Naive thymus-derived CD4-positive, alpha-beta T cell (primary cell): Measurements from ENCODE around the gene IGIP. TPM values are rescaled to one million over a fixed set of nuclear protein-coding genes. Genes with fewer than 3 reads are reported as not detected.
A peak's percentile ranks its signal among the peaks of the same experiment; 100 is the strongest.

Experiments
- ATAC-seq: fragments of 150-1000 bp; cut with Tn5 transposase; 2 replicates; pipeline ENCODE4 v1.10.0; 2021; ENCODE audit warnings: mild to moderate bottlenecking, moderate library complexity
- CTCF ChIA-PET: fragments of 350-600 bp; sonication (Branson Sonifier 250); formaldehyde crosslinking; loops from one replicate; lab custom pipeline; 2021; ENCODE audit warnings: antibody characterized with exemption; lab: Charles Lee
- POLR2A ChIA-PET: fragments of 350-600 bp; sonication (Branson Sonifier 250); formaldehyde crosslinking; loops from one replicate; lab custom pipeline; 2021; ENCODE audit warnings: antibody characterized with exemption, inconsistent platforms; lab: Charles Lee
- DNase-seq, 9 donors: peaks; one replicate each; pipeline versions ENCODE4 v3.0.0 to v3.0.0-alpha.2; 2020 to 2022; ENCODE audit warnings: mixed read lengths in 1 of 9
- H3K27ac ChIP-seq: one replicate; pipeline ENCODE4 v1.7.0; 2013; ENCODE audit warnings: mild to moderate bottlenecking, low read depth, low read length, moderate library complexity
- H3K27me3 ChIP-seq, 2 donors: one replicate each; pipeline ENCODE4 v1.7.0; 2013; ENCODE audit warnings: low read length in 2 of 2, mild to moderate bottlenecking in 2 of 2, moderate library complexity in 2 of 2; ENCODE audit not compliant: control insufficient read depth in 2 of 2, insufficient read depth in 2 of 2
- H3K36me3 ChIP-seq, 3 experiments: 1 replicate in 2 of 3; 2 replicates in 1 of 3; pipeline ENCODE4 v1.7.0; 2013; ENCODE audit warnings: low read length in 3 of 3, mild to moderate bottlenecking in 3 of 3, moderate library complexity in 1 of 3; ENCODE audit not compliant: insufficient read depth in 3 of 3, control insufficient read depth in 2 of 3
- H3K4me1 ChIP-seq, 2 donors: one replicate each; pipeline ENCODE4 v1.7.0; 2013; ENCODE audit warnings: low read length in 2 of 2, mild to moderate bottlenecking in 2 of 2, moderate library complexity in 1 of 2; ENCODE audit not compliant: control insufficient read depth in 2 of 2, insufficient read depth in 2 of 2
- H3K4me3 ChIP-seq: 2 replicates; pipeline ENCODE4 v1.7.0; 2013; ENCODE audit warnings: mild to moderate bottlenecking, low read length
- H3K9me3 ChIP-seq, 3 experiments: 1 replicate in 2 of 3; 2 replicates in 1 of 3; pipeline ENCODE4 v1.7.0; 2013; ENCODE audit warnings: low read length in 3 of 3; ENCODE audit not compliant: control insufficient read depth in 2 of 3
- H3K27ac Mint-ChIP-seq, 9 donors: one replicate each; pipeline ENCODE4 v1.8.0; 2020 to 2022; ENCODE audit warnings: mixed read lengths in 9 of 9, mild to moderate bottlenecking in 8 of 9, moderate library complexity in 5 of 9, inconsistent platforms in 2 of 9
- H3K27me3 Mint-ChIP-seq, 5 donors: one replicate each; pipeline ENCODE4 v1.8.0; 2021 to 2022; ENCODE audit warnings: mixed read lengths in 5 of 5, mild to moderate bottlenecking in 1 of 5
- H3K36me3 Mint-ChIP-seq, 5 donors: one replicate each; pipeline ENCODE4 v1.8.0; 2020 to 2022; ENCODE audit warnings: mixed read lengths in 5 of 5, mild to moderate bottlenecking in 3 of 5, inconsistent platforms in 1 of 5
- H3K4me1 Mint-ChIP-seq, 7 donors: one replicate each; pipeline ENCODE4 v1.8.0; 2020 to 2022; ENCODE audit warnings: mixed read lengths in 7 of 7, mild to moderate bottlenecking in 3 of 7, inconsistent platforms in 1 of 7
- H3K4me3 Mint-ChIP-seq, 10 donors: one replicate each; pipeline ENCODE4 v1.8.0; 2020 to 2022; ENCODE audit warnings: mild to moderate bottlenecking in 10 of 10, mixed read lengths in 10 of 10, moderate library complexity in 6 of 10, inconsistent platforms in 2 of 10
- H3K9me3 Mint-ChIP-seq, 11 donors: one replicate each; pipeline ENCODE4 v1.8.0; 2020 to 2022; ENCODE audit warnings: mixed read lengths in 11 of 11, mild to moderate bottlenecking in 4 of 11, inconsistent platforms in 1 of 11, moderate library complexity in 1 of 11
- intact Hi-C, 2 donors: fragments of 100-400 bp; cut with micrococcal nuclease; formaldehyde crosslinking; loops; one replicate each; pipeline ENCODE4 v1.15.1; 2023
- polyA plus RNA-seq, 2 donors: library from polyadenylated mRNA; unstranded; fragments of 300-500 nt; fragmentation: Illumina TruSeq; gene quantifications; one replicate each; pipeline ENCODE4 v1.2.3, GENCODE V29; 2021
- total RNA-seq, 6 experiments: library from RNA in 5 of 6; stranded (reverse) in 5 of 6; gene quantifications; 1 replicate in 5 of 6; 2 replicates in 1 of 6; pipeline ENCODE4 v1.2.3 and lab custom pipeline; 2021 to 2026

The IGIP gene
- 10 to 100 TPM in 2 of 5 experiments, 1 to 10 TPM in 3; 4.6 to 15.4 (median 5.1) TPM for total RNA-seq
- polyA plus RNA-seq: 1 to 10 TPM in 1 of 2 donors, under 1 TPM in 1; 0.59 to 1.0 TPM
- total RNA-seq (lab: John Stamatoyannopoulos, UW): 4.4 reads per million, percentile 22 among the genes with 10 or more reads in this experiment

GRCh38 chr5:140125637-140126036 lies at the start of gene IGIP:
IGIP (plus strand) TSS chr5:140125937; CDS start chr5:140128477, 2,540 bp downstream.
- H3K9me3 Mint-ChIP-seq: no peaks in the 10 kb centered on the region
- intact Hi-C loops: no loop called here
- no peak within 1 kb of the TSS for H3K4me3 Mint-ChIP-seq
- H3K36me3 Mint-ChIP-seq: no peaks in the 10 kb centered on the region
- no peak within 1 kb of the TSS for H3K4me3 ChIP-seq
- no peak for ATAC-seq
- no peak within 1 kb of the TSS for H3K27ac ChIP-seq
- no peak within 1 kb of the TSS for H3K27ac Mint-ChIP-seq
- DNase-seq: no peak
- CTCF ChIA-PET: no interaction called here
- POLR2A ChIA-PET: interaction anchor here (0.7 to 0.9 kb wide), 2 partner anchors 8 to 963 kb away, joined by 3 to 4 read pairs; no protein-coding TSS in a partner anchor
- H3K4me1 Mint-ChIP-seq: peaks cover 11 to 67% (median 49%) of the 10 kb centered on the region in 7 donors
- H3K27me3 ChIP-seq: no peaks in the 10 kb centered on the region
- H3K9me3 ChIP-seq: no peaks in the 10 kb centered on the region
- H3K4me1 ChIP-seq: no peaks in the 10 kb centered on the region
- no peaks in the 10 kb centered on the region for H3K36me3 ChIP-seq
- peaks cover 0 to 11% (median 0%) of the 10 kb centered on the region in 5 donors for H3K27me3 Mint-ChIP-seq

DNA sequence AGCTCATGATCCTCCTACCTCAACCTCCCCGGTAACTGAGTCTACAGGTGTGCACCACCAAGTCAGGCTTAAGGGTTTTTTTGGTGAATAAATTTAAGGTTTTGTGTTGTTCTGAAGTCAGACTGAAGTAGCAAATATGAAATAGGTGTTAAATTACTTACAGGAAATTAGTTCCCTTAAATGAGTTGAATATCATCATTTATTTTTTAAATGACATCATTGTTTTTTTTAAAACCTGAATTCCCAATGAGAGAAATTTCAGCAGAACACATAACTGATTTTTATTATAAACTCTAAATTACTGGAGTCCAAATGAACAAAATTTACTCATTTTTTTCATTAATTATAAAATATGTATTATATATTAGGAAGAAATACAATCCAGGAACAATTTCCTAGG lies 49.6 kb upstream of the IGIP start:
- no peaks in the 10 kb centered on the region for H3K9me3 Mint-ChIP-seq
- H3K36me3 Mint-ChIP-seq: no peaks in the 10 kb centered on the region
- H3K4me1 Mint-ChIP-seq: no peaks in the 10 kb centered on the region
- DNase-seq (no peak), ATAC-seq (no peak)
- no peak overlapping the region for H3K27ac Mint-ChIP-seq
- peaks cover 13 to 40% (median 25%) of the 10 kb centered on the region in 5 donors for H3K27me3 Mint-ChIP-seq
- no peaks in the 10 kb centered on the region for H3K27me3 ChIP-seq
- CTCF ChIA-PET: interaction anchor here (0.6 to 9.7 kb wide), 5 partner anchors 11 to 79 kb away, joined by 3 to 109 read pairs (median 4); no protein-coding TSS in a partner anchor
- H3K9me3 ChIP-seq: no peaks in the 10 kb centered on the region
- no peak overlapping the region for H3K4me3 Mint-ChIP-seq
- no peak overlapping the region for H3K4me3 ChIP-seq
- intact Hi-C loops: loop anchor here in 1 of 2 donors (10.0 kb wide), 1 partner anchor 279 kb away; no protein-coding TSS in a partner anchor
- H3K36me3 ChIP-seq: no peaks in the 10 kb centered on the region
- H3K4me1 ChIP-seq: no peaks in the 10 kb centered on the region
- no peak overlapping the region for H3K27ac ChIP-seq
- POLR2A ChIA-PET: no interaction called here

GRCh38 chr5:140076788-140077187 lies 48.9 kb upstream of the IGIP start:
- Mint-ChIP-seq H3K27ac (no peak overlapping the region), H3K27me3 (peaks cover 13 to 36% (median 24%) of the 10 kb centered on the region in 5 donors), H3K9me3 (no peaks in the 10 kb centered on the region), H3K4me3 (no peak overlapping the region), H3K4me1 (no peaks in the 10 kb centered on the region), H3K36me3 (no peaks in the 10 kb centered on the region)
- H3K27ac ChIP-seq: no peak overlapping the region
- no peak for ATAC-seq
- no peak overlapping the region for H3K4me3 ChIP-seq
- intact Hi-C loops: loop anchor here in 1 of 2 donors (10.0 kb wide), 1 partner anchor 278 kb away; no protein-coding TSS in a partner anchor
- ChIA-PET CTCF (interaction anchor here (0.6 to 9.7 kb wide), 6 partner anchors 10 to 81 kb away, joined by 3 to 109 read pairs (median 4); no protein-coding TSS in a partner anchor), POLR2A (no interaction called here)
- no peaks in the 10 kb centered on the region for H3K27me3 ChIP-seq
- DNase-seq: no peak
- H3K36me3 ChIP-seq: no peaks in the 10 kb centered on the region
- no peaks in the 10 kb centered on the region for H3K9me3 ChIP-seq
- no peaks in the 10 kb centered on the region for H3K4me1 ChIP-seq

- Histone ChIP-seq H3K27ac (no peak overlapping the region), H3K9me3 (no peaks in the 10 kb centered on the region), H3K4me1 (no peaks in the 10 kb centered on the region), H3K27me3 (no peaks in the 10 kb centered on the region), H3K4me3 (no peak overlapping the region), H3K36me3 (no peaks in the 10 kb centered on the region)
- Mint-ChIP-seq H3K27ac (no peak overlapping the region), H3K4me3 (no peak overlapping the region), H3K9me3 (peaks cover 0 to 2% (median 0%) of the 10 kb centered on the region in 11 donors), H3K4me1 (no peaks in the 10 kb centered on the region), H3K27me3 (peaks cover 8 to 54% (median 25%) of the 10 kb centered on the region in 5 donors), H3K36me3 (no peaks in the 10 kb centered on the region)
- CTCF ChIA-PET: interaction anchor here (0.7 kb wide), 1 partner anchor 50 kb away, joined by 3 read pairs; no protein-coding TSS in a partner anchor
- intact Hi-C loops: no loop called here
- DNase-seq (no peak), ATAC-seq (no peak)
- POLR2A ChIA-PET: no interaction called here
Observed at GRCh38 chr5:140083120-140083519, 42.6 kb upstream of the IGIP start.

- DNase-seq (no peak), ATAC-seq (no peak)
- Histone ChIP-seq H3K4me1 (no peaks in the 10 kb centered on the region), H3K27ac (no peak overlapping the region), H3K9me3 (no peaks in the 10 kb centered on the region), H3K4me3 (no peak overlapping the region), H3K36me3 (no peaks in the 10 kb centered on the region), H3K27me3 (no peaks in the 10 kb centered on the region)
- ChIA-PET CTCF (no interaction called here), POLR2A (no interaction called here)
- no peak overlapping the region for H3K4me3 Mint-ChIP-seq
- H3K27ac Mint-ChIP-seq: no peak overlapping the region
- H3K36me3 Mint-ChIP-seq: no peaks in the 10 kb centered on the region
- H3K4me1 Mint-ChIP-seq: no peaks in the 10 kb centered on the region
- peaks cover 8 to 54% (median 25%) of the 10 kb centered on the region in 5 donors for H3K27me3 Mint-ChIP-seq
- peaks cover 0 to 2% (median 0%) of the 10 kb centered on the region in 11 donors for H3K9me3 Mint-ChIP-seq
- intact Hi-C loops: no loop called here
Observed at GRCh38 chr5:140083650-140084049, 42.1 kb upstream of the IGIP start.

GRCh38 chr5:140084541-140084940 lies 41.2 kb upstream of the IGIP start:
- Histone ChIP-seq H3K9me3 (no peaks in the 10 kb centered on the region), H3K27me3 (no peaks in the 10 kb centered on the region), H3K4me1 (no peaks in the 10 kb centered on the region), H3K27ac (no peak overlapping the region), H3K36me3 (no peaks in the 10 kb centered on the region), H3K4me3 (no peak overlapping the region)
- POLR2A ChIA-PET: no interaction called here
- H3K36me3 Mint-ChIP-seq: peaks cover 0 to 6% (median 5%) of the 10 kb centered on the region in 5 donors
- no peak for ATAC-seq
- H3K27me3 Mint-ChIP-seq: peaks cover 8 to 58% (median 25%) of the 10 kb centered on the region in 5 donors
- H3K27ac Mint-ChIP-seq: no peak overlapping the region
- CTCF ChIA-PET: interaction anchor here (0.6 to 1.7 kb wide), 2 partner anchors 36 to 60 kb away, joined by 3 to 4 read pairs; no protein-coding TSS in a partner anchor
- H3K4me3 Mint-ChIP-seq: no peak overlapping the region
- DNase-seq: no peak
- intact Hi-C loops: no loop called here
- no peaks in the 10 kb centered on the region for H3K4me1 Mint-ChIP-seq
- H3K9me3 Mint-ChIP-seq: peaks cover 0 to 8% (median 6%) of the 10 kb centered on the region in 11 donors
